Brain microvascular endothelial cell (primary cell): ENCODE data around the gene SCLT1.
"Not testable (repeated sequence)": the region's sequence is repeated elsewhere in the genome, so short reads cannot be mapped to it uniquely, and the experiment has no call there.

Source experiments
- DNase-seq: peaks from one replicate; pipeline ENCODE4 v3.0.0-alpha.2; 2020
- H3K27ac ChIP-seq: fragments of 250-450 bp; sonication (Bioruptor Pico); 2 replicates; pipeline ENCODE4 v1.5.1; 2020; ENCODE audit warnings: mild to moderate bottlenecking, moderate library complexity
- H3K27me3 ChIP-seq: fragments of 250-450 bp; sonication (Bioruptor Pico); replicated peaks from 2 replicates; pipeline ENCODE4 v1.5.1; 2020; ENCODE audit warnings: mild to moderate bottlenecking
- H3K36me3 ChIP-seq: fragments of 250-450 bp; sonication (Bioruptor Pico); replicated peaks from 2 replicates; pipeline ENCODE4 v1.5.1; 2020; ENCODE audit warnings: mild to moderate bottlenecking
- H3K4me3 ChIP-seq: 2 replicates; pipeline ENCODE4 v1.5.1; 2011; ENCODE audit warnings: low read depth, mild to moderate bottlenecking, control low read depth, low read length, moderate library complexity
- in situ Hi-C: cut with HindIII; loops from 2 replicates; pipeline ENCODE4 v1.10.0; 2017; ENCODE audit warnings: low sequenced_read_pairs, low pct_ligation_motif_present
- TF ChIP-seq, protein P1 (sequence below): IDR thresholded peaks from 2 replicates; pipeline ENCODE4 v1.5.1; 2011; ENCODE audit warnings: low read depth, mild to moderate bottlenecking, moderate library complexity, low read length, control low read depth, inconsistent platforms; ENCODE audit errors: missing control alignments

Gene SCLT1

GRCh38 chr4:129129143-129129542, 35.8 kb upstream of the SCLT1 start:
- in situ Hi-C loops, result no loop called here
- TF ChIP-seq, protein P1, sequence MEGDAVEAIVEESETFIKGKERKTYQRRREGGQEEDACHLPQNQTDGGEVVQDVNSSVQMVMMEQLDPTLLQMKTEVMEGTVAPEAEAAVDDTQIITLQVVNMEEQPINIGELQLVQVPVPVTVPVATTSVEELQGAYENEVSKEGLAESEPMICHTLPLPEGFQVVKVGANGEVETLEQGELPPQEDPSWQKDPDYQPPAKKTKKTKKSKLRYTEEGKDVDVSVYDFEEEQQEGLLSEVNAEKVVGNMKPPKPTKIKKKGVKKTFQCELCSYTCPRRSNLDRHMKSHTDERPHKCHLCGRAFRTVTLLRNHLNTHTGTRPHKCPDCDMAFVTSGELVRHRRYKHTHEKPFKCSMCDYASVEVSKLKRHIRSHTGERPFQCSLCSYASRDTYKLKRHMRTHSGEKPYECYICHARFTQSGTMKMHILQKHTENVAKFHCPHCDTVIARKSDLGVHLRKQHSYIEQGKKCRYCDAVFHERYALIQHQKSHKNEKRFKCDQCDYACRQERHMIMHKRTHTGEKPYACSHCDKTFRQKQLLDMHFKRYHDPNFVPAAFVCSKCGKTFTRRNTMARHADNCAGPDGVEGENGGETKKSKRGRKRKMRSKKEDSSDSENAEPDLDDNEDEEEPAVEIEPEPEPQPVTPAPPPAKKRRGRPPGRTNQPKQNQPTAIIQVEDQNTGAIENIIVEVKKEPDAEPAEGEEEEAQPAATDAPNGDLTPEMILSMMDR, result no peak
- no peak overlapping the region for H3K27ac ChIP-seq
- no peak overlapping the region for H3K4me3 ChIP-seq
- H3K36me3 ChIP-seq, result no peaks in the 10 kb centered on the region
- no peaks in the 10 kb centered on the region for H3K27me3 ChIP-seq
- DNase-seq, result no peak

DNA sequence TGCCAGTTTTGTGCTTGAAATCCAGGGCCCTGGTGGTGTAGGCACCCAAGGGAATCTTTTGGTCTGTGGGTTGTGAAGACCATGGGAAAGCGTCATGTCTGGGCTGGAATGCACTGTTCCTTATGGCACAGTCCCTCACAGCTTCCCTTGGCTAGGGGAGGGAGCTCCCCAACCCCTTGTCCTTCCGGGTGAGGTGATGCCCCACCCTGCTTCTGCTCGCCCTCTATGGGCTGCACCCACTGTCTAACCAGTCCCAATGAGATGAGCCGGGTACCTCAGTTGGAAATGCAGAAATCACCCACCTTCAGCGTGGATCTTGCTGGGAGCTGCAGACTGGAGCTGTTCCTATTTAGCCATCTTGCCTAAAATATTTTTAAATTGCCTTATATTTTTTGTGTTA, 33.3 kb upstream of the SCLT1 start:
- H3K27me3 ChIP-seq, result not testable (repeated sequence)

GRCh38 chr4:129117705-129118104, 24.4 kb upstream of the SCLT1 start:
- H3K4me3 ChIP-seq, result no peak overlapping the region
- no peak for DNase-seq
- no peak overlapping the region for H3K27ac ChIP-seq
- no peaks in the 10 kb centered on the region for H3K36me3 ChIP-seq
- TF ChIP-seq, protein P1, result no peak
- in situ Hi-C loops, result no loop called here
- no peaks in the 10 kb centered on the region for H3K27me3 ChIP-seq

More for the DNA sequence above, 33.3 kb upstream of the SCLT1 start:
- in situ Hi-C loops, H3K36me3 ChIP-seq, DNase-seq, H3K27ac ChIP-seq, H3K4me3 ChIP-seq: not testable (repeated sequence)

DNA sequence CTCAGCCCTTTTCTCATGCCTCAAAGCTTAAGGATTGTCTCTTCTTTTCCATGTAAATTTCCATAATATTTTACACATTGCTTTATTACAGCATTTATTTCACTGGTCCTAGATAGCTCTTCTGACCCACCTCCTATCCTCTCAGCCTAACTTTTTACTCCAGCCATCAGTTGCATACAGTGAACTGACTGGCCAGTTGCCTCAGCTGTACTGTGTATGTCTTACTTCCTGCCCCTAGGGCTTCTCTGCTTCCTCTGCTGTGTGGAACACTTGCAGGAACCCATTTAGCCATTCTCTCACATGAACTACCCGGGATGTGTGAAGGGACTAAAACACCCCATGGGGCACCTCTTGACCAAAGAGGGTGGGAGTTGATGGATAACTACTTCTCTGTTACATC, 20.6 kb upstream of the SCLT1 start:
- Histone ChIP-seq H3K4me3 (no peak overlapping the region), H3K27me3 (no peaks in the 10 kb centered on the region), H3K27ac (no peak overlapping the region), H3K36me3 (no peaks in the 10 kb centered on the region)
- TF ChIP-seq, protein P1, result no peak
- no peak for DNase-seq
- in situ Hi-C loops, result no loop called here

DNA sequence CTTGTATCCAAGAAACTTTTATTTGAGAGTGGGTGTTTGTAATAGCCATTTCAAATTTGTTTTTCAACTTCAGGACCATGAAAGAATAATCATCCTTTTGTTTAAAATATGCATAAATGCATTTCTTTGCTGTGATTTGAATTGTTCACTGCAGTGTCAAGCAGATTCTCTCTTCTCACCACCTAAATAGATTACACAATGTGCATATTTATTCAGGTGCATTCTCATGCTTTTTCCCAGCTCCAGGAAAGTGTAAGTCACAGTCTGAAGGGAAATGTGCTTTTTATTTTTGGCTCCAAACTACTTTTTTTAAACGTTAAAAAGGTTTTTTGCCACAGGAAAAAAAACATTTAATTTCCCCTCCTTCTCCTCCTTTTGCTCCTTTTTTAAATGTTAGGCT, 20.1 kb upstream of the SCLT1 start:
- Histone ChIP-seq H3K27me3 (no peaks in the 10 kb centered on the region), H3K4me3 (no peak overlapping the region), H3K36me3 (no peaks in the 10 kb centered on the region), H3K27ac (no peak overlapping the region)
- in situ Hi-C loops, result no loop called here
- DNase-seq, result no peak
- TF ChIP-seq, protein P1, result no peak

DNA sequence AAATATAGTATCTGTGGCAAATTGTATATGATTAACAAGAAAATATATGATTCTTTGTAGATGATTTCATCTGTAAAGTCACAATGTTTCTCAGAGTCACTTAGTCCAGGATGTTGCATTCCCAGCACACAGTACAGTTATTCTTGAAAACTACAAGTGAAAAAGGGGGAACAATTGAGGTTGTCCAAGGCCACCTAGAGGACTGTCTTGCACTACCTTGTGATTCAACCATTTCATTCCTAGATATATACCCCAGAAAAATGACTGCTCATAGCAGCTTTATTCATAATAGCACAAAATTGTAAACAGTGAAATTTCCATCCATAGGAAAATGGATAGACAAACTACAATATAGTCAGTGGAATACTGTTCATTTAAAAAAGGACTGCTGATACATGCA, 18.6 kb upstream of the SCLT1 start:
- no peak overlapping the region for H3K4me3 ChIP-seq
- H3K27ac ChIP-seq, result no peak overlapping the region
- in situ Hi-C loops, result no loop called here
- H3K36me3 ChIP-seq, result no peaks in the 10 kb centered on the region
- TF ChIP-seq, protein P1, result peak; percentile 8
- no peak for DNase-seq
- no peaks in the 10 kb centered on the region for H3K27me3 ChIP-seq
